K562 (cell line): Measurements from ENCODE around the gene MYO1E.

Experiments
- ELF4 ChIP-seq: fragments of 450-650 bp; formaldehyde crosslinking; IDR thresholded peaks from 2 replicates; pipeline ENCODE4 v1.4.0; 2022; ENCODE audit warnings: missing genetic modification characterization
- LARP7 ChIP-seq: fragments of 450-650 bp; IDR thresholded peaks from 2 replicates; pipeline ENCODE4 v1.6.1; 2016
- NR2F6 ChIP-seq: fragments of 450-650 bp; formaldehyde crosslinking; IDR thresholded peaks from 2 replicates; pipeline ENCODE4 v1.4.0; 2020; ENCODE audit warnings: mild to moderate bottlenecking
- RBM22 ChIP-seq: fragments of 200-400 bp; formaldehyde crosslinking; IDR thresholded peaks from 2 replicates; pipeline ENCODE4 v1.6.1; 2018; ENCODE audit warnings: low read length, low read depth; ENCODE audit not compliant: poor library complexity, severe bottlenecking
- TF ChIP-seq, protein P1 (sequence below), 3 experiments: IDR thresholded peaks in 2 of 3; conservative IDR thresholded peaks in 1 of 3; 2 replicates each; pipeline ENCODE4 v1.5.1; 2011 to 2012; ENCODE audit warnings: low read length in 3 of 3, mild to moderate bottlenecking in 3 of 3, control low read depth in 2 of 3, improper control_type of control experiment in 1 of 3, inconsistent platforms in 1 of 3, low read depth in 1 of 3, mixed read lengths in 1 of 3, moderate library complexity in 1 of 3; ENCODE audit not compliant: insufficient read depth in 2 of 3

DNA sequence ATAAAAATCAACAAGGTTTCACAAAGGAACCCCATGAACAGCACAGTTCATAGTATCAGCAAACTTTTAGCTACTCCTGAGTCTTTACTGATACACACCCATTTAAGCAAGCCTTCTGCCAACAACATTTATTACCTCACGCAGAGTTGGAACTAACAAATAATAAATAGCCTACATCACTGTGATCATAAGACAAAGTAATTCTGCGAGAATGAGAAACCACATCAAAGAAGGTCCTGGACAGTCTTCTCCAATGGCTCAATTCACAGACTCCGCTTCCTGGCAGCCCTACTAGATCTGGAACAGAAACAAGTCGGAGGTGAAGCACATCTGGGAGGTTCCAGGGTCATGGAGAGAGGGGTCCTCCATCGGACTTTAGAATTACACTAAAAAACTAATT, 129.0 kb downstream of the MYO1E start:
- TF ChIP-seq LARP7 (no peak), NR2F6 (no peak), ELF4 (no peak), RBM22 (no peak)
- TF ChIP-seq, protein P1, sequence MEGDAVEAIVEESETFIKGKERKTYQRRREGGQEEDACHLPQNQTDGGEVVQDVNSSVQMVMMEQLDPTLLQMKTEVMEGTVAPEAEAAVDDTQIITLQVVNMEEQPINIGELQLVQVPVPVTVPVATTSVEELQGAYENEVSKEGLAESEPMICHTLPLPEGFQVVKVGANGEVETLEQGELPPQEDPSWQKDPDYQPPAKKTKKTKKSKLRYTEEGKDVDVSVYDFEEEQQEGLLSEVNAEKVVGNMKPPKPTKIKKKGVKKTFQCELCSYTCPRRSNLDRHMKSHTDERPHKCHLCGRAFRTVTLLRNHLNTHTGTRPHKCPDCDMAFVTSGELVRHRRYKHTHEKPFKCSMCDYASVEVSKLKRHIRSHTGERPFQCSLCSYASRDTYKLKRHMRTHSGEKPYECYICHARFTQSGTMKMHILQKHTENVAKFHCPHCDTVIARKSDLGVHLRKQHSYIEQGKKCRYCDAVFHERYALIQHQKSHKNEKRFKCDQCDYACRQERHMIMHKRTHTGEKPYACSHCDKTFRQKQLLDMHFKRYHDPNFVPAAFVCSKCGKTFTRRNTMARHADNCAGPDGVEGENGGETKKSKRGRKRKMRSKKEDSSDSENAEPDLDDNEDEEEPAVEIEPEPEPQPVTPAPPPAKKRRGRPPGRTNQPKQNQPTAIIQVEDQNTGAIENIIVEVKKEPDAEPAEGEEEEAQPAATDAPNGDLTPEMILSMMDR (IDR thresholded peaks at IDR 0.05 in 2 of 3, conservative IDR thresholded peaks at IDR 0.05 in 1 of 3; ENCODE audit: insufficient read depth in 2 of 3, low read depth in 1 of 3, low read length in 3 of 3): no peak
